Ovary (tissue), 3 donors: ENCODE results near the gene COQ4.

Experiments
- EP300 ChIP-seq: sonication (generic); formaldehyde crosslinking; IDR thresholded peaks from one replicate; pipeline ENCODE4 v1.6.1; 2017; ENCODE audit warnings: antibody characterized with exemption
- POLR2A ChIP-seq: fragments of 450-650 bp; IDR thresholded peaks from one replicate; pipeline ENCODE4 v1.6.1; 2017; ENCODE audit warnings: antibody characterized with exemption, mild to moderate bottlenecking, moderate library complexity
- TF ChIP-seq, protein P1 (sequence below), 3 donors: fragments of 450-650 bp in 2 of 3; fragments of 200-600 bp in 1 of 3; IDR thresholded peaks; one replicate each; pipeline versions ENCODE4 v1.5.1 to v1.8.0; 2016 to 2022; ENCODE audit warnings: antibody characterized with exemption in 3 of 3, mild to moderate bottlenecking in 1 of 3
- donor health status: DM: no; HTN: no; CAD: no.

DNA sequence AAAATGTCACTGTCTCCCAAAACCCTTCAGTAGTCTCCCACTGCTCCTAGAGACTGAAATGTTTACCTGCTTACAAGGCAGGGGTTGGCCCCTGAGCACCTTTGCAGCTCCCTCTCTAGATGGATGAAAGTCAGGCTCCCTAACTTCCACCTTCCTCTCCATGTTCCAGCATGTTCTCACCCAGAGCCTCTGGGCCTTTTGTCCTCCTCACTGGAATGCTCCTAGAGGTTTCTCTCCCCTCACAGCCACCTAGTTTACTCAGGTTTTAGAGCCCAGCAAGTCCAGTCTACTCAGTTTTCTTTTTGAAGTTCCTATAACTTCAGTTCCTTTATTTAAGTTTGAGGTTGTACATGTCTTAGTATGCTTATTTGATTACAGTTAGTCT, 47.7 kb downstream of the COQ4 start:
- TF ChIP-seq, protein P1, sequence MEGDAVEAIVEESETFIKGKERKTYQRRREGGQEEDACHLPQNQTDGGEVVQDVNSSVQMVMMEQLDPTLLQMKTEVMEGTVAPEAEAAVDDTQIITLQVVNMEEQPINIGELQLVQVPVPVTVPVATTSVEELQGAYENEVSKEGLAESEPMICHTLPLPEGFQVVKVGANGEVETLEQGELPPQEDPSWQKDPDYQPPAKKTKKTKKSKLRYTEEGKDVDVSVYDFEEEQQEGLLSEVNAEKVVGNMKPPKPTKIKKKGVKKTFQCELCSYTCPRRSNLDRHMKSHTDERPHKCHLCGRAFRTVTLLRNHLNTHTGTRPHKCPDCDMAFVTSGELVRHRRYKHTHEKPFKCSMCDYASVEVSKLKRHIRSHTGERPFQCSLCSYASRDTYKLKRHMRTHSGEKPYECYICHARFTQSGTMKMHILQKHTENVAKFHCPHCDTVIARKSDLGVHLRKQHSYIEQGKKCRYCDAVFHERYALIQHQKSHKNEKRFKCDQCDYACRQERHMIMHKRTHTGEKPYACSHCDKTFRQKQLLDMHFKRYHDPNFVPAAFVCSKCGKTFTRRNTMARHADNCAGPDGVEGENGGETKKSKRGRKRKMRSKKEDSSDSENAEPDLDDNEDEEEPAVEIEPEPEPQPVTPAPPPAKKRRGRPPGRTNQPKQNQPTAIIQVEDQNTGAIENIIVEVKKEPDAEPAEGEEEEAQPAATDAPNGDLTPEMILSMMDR (IDR thresholded peaks at IDR 0.05) = no peak
- TF ChIP-seq POLR2A (no peak), EP300 (no peak)
